ENCODE measurements around the gene HDAC9.

DNA sequence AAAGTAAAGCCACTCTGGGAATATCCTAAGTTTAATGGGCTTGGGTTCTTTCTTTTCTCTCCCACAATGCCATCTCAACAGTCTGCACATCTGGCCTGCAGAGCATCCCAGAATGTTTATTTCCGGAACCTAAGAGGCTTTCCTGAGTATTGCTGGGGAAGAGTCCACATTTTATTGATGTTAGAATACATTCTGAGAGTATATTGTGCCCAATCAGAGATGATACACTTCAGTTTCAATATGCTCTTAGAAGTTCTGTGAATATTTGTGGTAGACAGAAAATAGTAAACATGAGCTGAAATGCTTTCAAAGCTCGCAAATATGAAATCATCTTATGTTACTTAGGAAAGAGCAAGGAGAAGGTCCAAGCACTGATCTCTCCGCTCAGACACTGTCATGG lies 421.3 kb downstream of the HDAC9 start:
- TF ChIP-seq EZH2 (IDR thresholded peaks at IDR 0.05) = no peak
- TF ChIP-seq POLR2AphosphoS5 (IDR thresholded peaks at IDR 0.05; ENCODE audit: borderline replicate concordance, low read depth, low read length) = no peak

Measured in SK-N-MC (cell line).